ENCODE measurements around the gene LYPD3.
"Not testable (repeated sequence)": the region's sequence is repeated elsewhere in the genome, so short reads cannot be mapped to it uniquely, and the experiment has no call there.

LYPD3 gene

GRCh38 chr19:43465468-43466120, at the start of gene LYPD3:
Gene LYPD3, minus strand, starts transcription at chr19:43465608. Its CDS starts 37 bp downstream, at chr19:43465571.
- TF ChIP-seq CTCF (IDR thresholded peaks at IDR 0.05), result no peak
- no peak for DNase-seq (ENCODE audit: low spot score)
- H3K4me3 ChIP-seq, result peak within 1 kb of the TSS; percentile 76
- H3K27ac ChIP-seq, result peak within 1 kb of the TSS in 1 of 2 donors; percentile 92

GRCh38 chr19:43512399-43512798, 47.0 kb upstream of the LYPD3 start:
- H3K4me3 ChIP-seq; H3K27ac ChIP-seq; DNase-seq (ENCODE audit: low spot score): not testable (repeated sequence)

- no peak for DNase-seq (ENCODE audit: low spot score)
- TF ChIP-seq CTCF (IDR thresholded peaks at IDR 0.05), result no peak
Measured at GRCh38 chr19:43511324-43511723, 45.9 kb upstream of the LYPD3 start.

GRCh38 chr19:43510713-43511112, 45.3 kb upstream of the LYPD3 start:
- DNase-seq (ENCODE audit: low spot score), result no peak
- no peak for TF ChIP-seq CTCF (IDR thresholded peaks at IDR 0.05)

More at GRCh38 chr19:43511324-43511723, 45.9 kb upstream of the LYPD3 start:
- H3K27ac ChIP-seq, result no peak overlapping the region
- H3K4me3 ChIP-seq, result no peak overlapping the region

GRCh38 chr19:43507880-43508279, 42.5 kb upstream of the LYPD3 start:
- Histone ChIP-seq H3K4me3 (no peak overlapping the region), H3K27ac (no peak overlapping the region)
- no peak for DNase-seq (ENCODE audit: low spot score)
- no peak for TF ChIP-seq CTCF (IDR thresholded peaks at IDR 0.05)

More at GRCh38 chr19:43510713-43511112, 45.3 kb upstream of the LYPD3 start:
- no peak overlapping the region for H3K4me3 ChIP-seq
- H3K27ac ChIP-seq, result no peak overlapping the region

GRCh38 chr19:43506629-43507028, 41.2 kb upstream of the LYPD3 start:
- no peak for TF ChIP-seq CTCF (IDR thresholded peaks at IDR 0.05)
- DNase-seq (ENCODE audit: low spot score), result no peak
- no peak overlapping the region for H3K27ac ChIP-seq
- no peak overlapping the region for H3K4me3 ChIP-seq

GRCh38 chr19:43505941-43506340, 40.5 kb upstream of the LYPD3 start:
- TF ChIP-seq CTCF (IDR thresholded peaks at IDR 0.05), result no peak
- Histone ChIP-seq H3K27ac (no peak overlapping the region), H3K4me3 (no peak overlapping the region)
- DNase-seq (ENCODE audit: low spot score), result no peak

All from coronary artery (tissue), 2 donors.